CD4-positive, alpha-beta T cell treated with Interleukin-15 for 4 hours (primary cell): ENCODE data around the gene C17orf75.
"Not testable (repeated sequence)": the region's sequence is repeated elsewhere in the genome, so short reads cannot be mapped to it uniquely, and the experiment has no call there.

ENCODE experiments used
- DNase-seq: peaks from one replicate; pipeline ENCODE4 v3.0.0-alpha.2; 2020; ENCODE audit warnings: low spot score

Gene C17orf75

GRCh38 chr17:32341857-32342602 is at the start of gene C17orf75:
Gene C17orf75 (minus strand): TSS chr17:32342173. CDS start chr17:32342139, 34 bp downstream.
- DNase-seq: peak; percentile 78

- no peak for DNase-seq
Measured at GRCh38 chr17:32388613-32389459, 46.9 kb upstream of the C17orf75 start.

GRCh38 chr17:32388128-32388527 is 46.2 kb upstream of the C17orf75 start:
- DNase-seq: not testable (repeated sequence)

GRCh38 chr17:32386844-32387243 is 44.9 kb upstream of the C17orf75 start:
- DNase-seq: no peak

- no peak for DNase-seq
Measured at GRCh38 chr17:32385971-32386370, 44.0 kb upstream of the C17orf75 start.

GRCh38 chr17:32385121-32385520 is 43.1 kb upstream of the C17orf75 start:
- DNase-seq: no peak

- no peak for DNase-seq
Measured at GRCh38 chr17:32383926-32384434, 42.0 kb upstream of the C17orf75 start.

GRCh38 chr17:32382526-32383223 is 40.7 kb upstream of the C17orf75 start:
- DNase-seq: no peak

GRCh38 chr17:32370426-32370825 is 28.5 kb upstream of the C17orf75 start:
- no peak for DNase-seq

GRCh38 chr17:32361270-32361669 is 19.3 kb upstream of the C17orf75 start:
- DNase-seq: no peak

- no peak for DNase-seq
Measured at GRCh38 chr17:32357615-32358014, 15.6 kb upstream of the C17orf75 start.

GRCh38 chr17:32356750-32357149 is 14.8 kb upstream of the C17orf75 start:
- no peak for DNase-seq

GRCh38 chr17:32356378-32356743 is 14.4 kb upstream of the C17orf75 start:
- no peak for DNase-seq

- no peak for DNase-seq
Measured at GRCh38 chr17:32355649-32356377, 13.8 kb upstream of the C17orf75 start.

GRCh38 chr17:32352734-32353133 is 10.8 kb upstream of the C17orf75 start:
- not testable (repeated sequence) for DNase-seq

- peak; percentile 49 for DNase-seq
Measured at GRCh38 chr17:32350666-32351418, 8.9 kb upstream of the C17orf75 start.

- DNase-seq: peak; percentile 94
Measured at GRCh38 chr17:32349854-32350665, 8.1 kb upstream of the C17orf75 start, which contains the start of gene ZNF207. Gene ZNF207 (plus strand): TSS chr17:32350157. CDS start chr17:32350286, 129 bp downstream.

- peak; percentile 14 for DNase-seq
Measured at GRCh38 chr17:32349503-32349853, 7.5 kb upstream of the C17orf75 start.

GRCh38 chr17:32348483-32348800 is 6.5 kb upstream of the C17orf75 start:
- DNase-seq: no peak

GRCh38 chr17:32345951-32346600 is 4.1 kb upstream of the C17orf75 start:
- no peak for DNase-seq
